M059J (cell line): ENCODE data around the gene MRFAP1L1. TPM values are rescaled to one million over a fixed set of nuclear protein-coding genes. Genes with fewer than 3 reads are reported as not detected.
"Not testable (repeated sequence)": the region's sequence is repeated elsewhere in the genome, so short reads cannot be mapped to it uniquely, and the experiment has no call there.

Source experiments
- DNase-seq: peaks from one replicate; pipeline ENCODE4 v3.0.0-alpha.2; 2012; ENCODE audit warnings: low read depth
- total RNA-seq: library from RNA; depleted of rRNA; stranded (reverse); fragments of >200 nt; shearing (Covaris generic); gene quantifications from 2 replicates; pipeline ENCODE4 v1.2.3, GENCODE V29; 2014; rRNA removed

The MRFAP1L1 gene
- 56.0 and 81.2 TPM in 2 replicates for total RNA-seq

- peak; percentile 94 for DNase-seq
Observed at GRCh38 chr4:6709230-6710114, at the start of gene MRFAP1L1. MRFAP1L1 (minus strand) TSS chr4:6709865; CDS start chr4:6709629, 236 bp downstream.

- DNase-seq, result no peak
Observed at GRCh38 chr4:6758728-6759127, 49.1 kb upstream of the MRFAP1L1 start.

GRCh38 chr4:6756345-6756744, 46.7 kb upstream of the MRFAP1L1 start:
- not testable (repeated sequence) for DNase-seq

- no peak for DNase-seq
Observed at GRCh38 chr4:6755088-6755753, 45.6 kb upstream of the MRFAP1L1 start.

GRCh38 chr4:6754481-6755087, 44.9 kb upstream of the MRFAP1L1 start:
- no peak for DNase-seq

- DNase-seq, result no peak
Observed at GRCh38 chr4:6753891-6754290, 44.2 kb upstream of the MRFAP1L1 start.

GRCh38 chr4:6753103-6753560, 43.5 kb upstream of the MRFAP1L1 start:
- DNase-seq, result no peak

- DNase-seq, result no peak
Observed at GRCh38 chr4:6752486-6752829, 42.8 kb upstream of the MRFAP1L1 start.

- peak; percentile 24 for DNase-seq
Observed at GRCh38 chr4:6751611-6752485, 42.2 kb upstream of the MRFAP1L1 start.

- DNase-seq, result no peak
Observed at GRCh38 chr4:6750286-6751221, 40.9 kb upstream of the MRFAP1L1 start.

- DNase-seq, result peak; percentile 70
Observed at GRCh38 chr4:6749340-6750171, 39.9 kb upstream of the MRFAP1L1 start.

GRCh38 chr4:6748286-6748685, 38.6 kb upstream of the MRFAP1L1 start:
- no peak for DNase-seq

GRCh38 chr4:6747294-6748051, 37.8 kb upstream of the MRFAP1L1 start:
- DNase-seq, result peak; percentile 45

- peak; percentile 26 for DNase-seq
Observed at GRCh38 chr4:6746721-6747293, 37.1 kb upstream of the MRFAP1L1 start.

GRCh38 chr4:6742989-6743388, 33.3 kb upstream of the MRFAP1L1 start:
- no peak for DNase-seq

GRCh38 chr4:6742507-6742906, 32.8 kb upstream of the MRFAP1L1 start:
- DNase-seq, result no peak

- DNase-seq, result no peak
Observed at GRCh38 chr4:6740347-6740746, 30.7 kb upstream of the MRFAP1L1 start.

GRCh38 chr4:6739920-6740319, 30.3 kb upstream of the MRFAP1L1 start:
- DNase-seq, result no peak
